ENCODE data around the gene RANBP17. TPM values are rescaled to one million over a fixed set of nuclear protein-coding genes. Genes with fewer than 3 reads are reported as not detected.
"Not testable (repeated sequence)": the region's sequence is repeated elsewhere in the genome, so short reads cannot be mapped to it uniquely, and the experiment has no call there.

RANBP17 gene
- polyA plus RNA-seq, 1 donor: 22.3 TPM

DNA sequence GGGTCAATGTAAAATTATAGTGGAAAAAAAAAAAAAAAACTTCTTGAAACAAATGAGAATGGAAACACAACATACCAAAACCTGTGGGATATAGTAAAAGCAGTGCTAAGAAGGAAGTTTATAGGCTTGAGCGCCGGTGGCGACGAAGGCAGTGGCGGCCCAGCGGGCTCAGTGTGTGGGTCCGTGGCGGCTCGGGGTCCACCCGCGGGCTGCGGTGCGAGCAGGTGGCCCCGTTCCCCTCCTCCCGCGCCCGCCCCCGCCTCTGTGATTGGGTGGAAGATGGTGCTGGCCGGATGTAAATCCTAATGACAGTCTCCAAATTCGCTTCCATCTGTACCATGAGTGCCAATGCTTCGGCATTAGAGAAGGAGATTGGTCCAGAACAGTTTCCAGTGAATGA lies 389.7 kb downstream of the RANBP17 start:
- DNase-seq: no peak

DNA sequence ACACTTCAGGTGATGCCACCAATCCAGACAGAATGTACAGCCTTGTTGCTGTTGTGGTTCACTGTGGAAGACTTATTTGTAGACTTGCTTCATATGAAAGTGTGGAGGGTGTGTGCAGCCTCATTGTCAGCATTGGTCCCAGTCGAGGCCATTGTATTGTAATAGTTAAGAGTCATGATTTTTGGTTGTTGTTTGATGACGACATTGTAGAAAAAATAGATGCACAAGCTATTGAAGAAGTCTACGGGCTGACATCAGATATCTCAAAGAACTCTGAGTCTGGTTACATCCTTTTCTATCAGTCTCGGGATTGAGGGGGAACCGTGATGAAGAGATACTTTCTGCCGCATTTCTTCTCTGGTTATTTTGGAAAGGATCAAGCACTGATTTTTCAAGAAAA lies 390.9 kb downstream of the RANBP17 start:
- DNase-seq: no peak

DNA sequence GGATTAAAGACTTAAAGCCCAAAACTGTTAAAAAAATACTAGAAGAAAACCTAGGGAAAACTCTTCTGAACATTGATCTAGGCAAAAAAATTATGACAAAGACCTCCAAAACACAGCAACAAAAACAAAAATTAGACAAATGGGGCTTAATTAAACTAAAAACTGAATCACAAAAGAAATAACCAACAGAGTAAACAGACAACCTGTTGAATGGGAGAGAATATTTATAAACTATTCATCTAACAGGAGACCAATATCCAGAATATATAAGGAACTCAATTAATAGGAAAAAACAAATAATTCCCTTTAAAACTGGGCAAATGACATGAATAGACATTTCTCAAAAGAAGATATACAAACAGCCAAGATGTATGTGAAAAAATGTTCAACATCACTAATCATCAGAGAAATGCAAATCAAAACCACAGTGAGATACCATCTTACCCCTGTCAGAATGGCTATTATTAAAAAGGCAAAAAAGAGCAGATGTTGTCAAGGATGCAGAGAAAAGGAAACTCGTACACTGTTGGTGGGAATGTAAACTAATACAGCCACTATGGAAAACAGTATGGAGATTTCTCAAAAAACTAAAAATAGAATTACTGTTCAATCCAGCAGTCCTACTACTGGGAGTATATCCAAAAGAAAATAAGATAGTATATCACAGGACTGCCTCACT lies 397.1 kb downstream of the RANBP17 start:
- DNase-seq: no peak

DNA sequence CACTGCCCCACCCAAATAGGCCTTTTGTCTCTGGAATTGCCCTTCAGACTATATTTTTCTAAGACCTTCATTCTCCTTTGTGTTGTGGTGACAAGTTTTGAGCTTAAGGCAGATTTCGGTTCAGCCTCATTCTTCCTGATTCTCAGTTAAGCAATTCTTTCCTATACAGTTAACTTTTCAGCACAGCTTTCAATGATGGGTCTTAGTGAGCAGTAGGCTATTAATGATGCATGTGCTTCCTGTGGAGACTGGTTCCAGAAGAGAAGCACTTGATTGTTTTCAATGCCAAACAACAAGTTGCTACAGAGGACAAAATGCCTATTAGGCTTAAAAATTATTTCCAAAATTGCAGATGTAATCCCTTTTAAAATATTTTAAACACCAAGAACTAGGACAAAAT lies 399.5 kb downstream of the RANBP17 start:
- no peak for DNase-seq

DNA sequence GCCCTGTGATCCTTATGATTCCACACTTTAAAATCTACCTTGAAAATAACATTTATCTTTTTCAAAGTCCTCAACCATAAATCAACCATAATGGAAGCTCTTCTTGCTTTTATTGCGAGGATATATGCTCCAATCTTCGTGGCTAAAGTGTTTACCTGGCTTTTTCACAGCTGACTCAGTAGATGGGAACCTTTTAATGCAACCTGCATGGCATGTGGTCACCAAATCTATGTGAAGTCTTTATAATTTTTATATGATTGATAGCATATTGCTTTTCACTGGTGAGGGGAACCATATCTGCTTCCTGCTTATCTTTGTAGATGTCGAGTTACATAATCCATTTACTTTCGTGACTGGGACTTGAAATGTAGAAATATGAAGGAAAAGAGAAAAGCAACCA lies 400.1 kb downstream of the RANBP17 start:
- no peak for DNase-seq

DNA sequence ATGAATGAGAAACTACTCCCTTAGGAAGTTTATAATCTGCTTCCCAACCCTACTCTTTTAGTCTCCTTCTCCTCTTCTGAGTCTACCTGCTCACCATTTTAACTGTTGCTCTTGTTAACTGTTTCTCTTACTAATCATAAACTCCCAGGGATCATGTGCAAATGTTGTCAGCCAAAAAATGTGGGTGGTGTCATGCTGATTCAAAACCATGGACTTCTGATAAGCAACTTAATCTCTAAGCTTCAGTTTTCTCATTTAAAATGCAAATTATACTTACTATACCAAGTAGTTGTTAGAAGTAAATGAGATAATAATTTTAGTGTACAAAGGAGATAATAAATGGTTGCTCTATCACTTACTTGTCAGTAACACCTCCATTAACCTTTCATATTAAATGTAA lies 401.4 kb downstream of the RANBP17 start:
- no peak for DNase-seq

DNA sequence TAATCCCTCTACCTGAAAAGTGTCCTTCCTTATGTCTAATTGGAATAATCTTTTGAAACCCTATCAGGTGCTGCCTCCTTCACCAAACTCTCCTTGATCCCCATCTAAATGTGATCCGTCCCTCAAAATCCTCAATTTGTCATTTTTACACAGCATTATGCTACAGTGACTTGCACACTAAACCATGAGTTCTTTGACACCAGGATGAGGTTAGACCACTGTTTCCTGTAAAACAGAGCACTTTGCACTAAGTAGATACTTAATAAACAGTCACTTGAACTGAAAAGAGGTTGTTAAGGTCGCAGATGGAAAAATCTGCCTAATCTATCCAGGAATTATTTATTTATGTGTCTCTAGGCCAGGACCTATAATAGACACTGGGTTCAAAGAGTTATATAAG lies 403.0 kb downstream of the RANBP17 start:
- DNase-seq: no peak

DNA sequence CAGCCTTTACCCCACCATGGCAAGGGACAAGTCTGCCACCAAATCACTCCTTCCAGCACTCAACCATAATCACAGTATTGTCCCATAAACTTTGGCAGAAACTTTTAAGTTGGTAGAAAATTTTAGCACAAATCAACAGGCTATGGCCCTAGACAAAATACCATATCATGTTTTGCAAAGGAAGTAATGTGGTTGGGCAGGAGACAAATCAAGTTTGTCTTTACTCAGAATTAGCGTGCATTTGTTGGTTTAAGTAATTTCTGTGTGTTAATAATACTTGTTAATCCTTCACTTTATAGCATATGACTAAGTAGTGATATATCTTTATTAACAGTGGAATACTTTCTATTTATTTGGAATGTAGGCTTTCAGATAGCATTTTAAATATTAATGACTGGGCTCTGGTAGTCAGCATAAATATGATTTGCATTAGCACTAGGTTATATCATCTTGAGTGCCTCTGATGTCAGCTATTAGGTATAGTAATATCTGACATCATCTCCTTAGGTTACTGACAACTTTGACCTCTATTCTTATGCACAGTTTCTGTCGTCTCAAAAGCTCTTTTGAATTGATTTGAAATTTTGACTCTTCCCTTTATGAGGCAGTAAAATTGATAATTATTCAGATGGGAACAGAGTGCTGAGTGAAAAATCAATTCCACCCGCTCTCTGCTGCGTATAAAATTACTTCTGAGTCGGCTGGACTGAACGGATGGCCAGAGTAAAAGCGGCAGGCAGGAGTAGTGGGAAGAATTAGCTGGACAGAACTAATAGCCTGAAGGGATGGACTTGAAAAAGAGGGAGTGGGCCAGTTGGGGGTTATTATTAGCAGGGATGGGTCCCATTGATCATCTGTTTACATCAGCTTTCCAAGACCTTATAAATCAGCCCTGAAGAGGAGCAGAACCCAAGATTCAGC lies 407.1 kb downstream of the RANBP17 start:
- no peak for DNase-seq

DNA sequence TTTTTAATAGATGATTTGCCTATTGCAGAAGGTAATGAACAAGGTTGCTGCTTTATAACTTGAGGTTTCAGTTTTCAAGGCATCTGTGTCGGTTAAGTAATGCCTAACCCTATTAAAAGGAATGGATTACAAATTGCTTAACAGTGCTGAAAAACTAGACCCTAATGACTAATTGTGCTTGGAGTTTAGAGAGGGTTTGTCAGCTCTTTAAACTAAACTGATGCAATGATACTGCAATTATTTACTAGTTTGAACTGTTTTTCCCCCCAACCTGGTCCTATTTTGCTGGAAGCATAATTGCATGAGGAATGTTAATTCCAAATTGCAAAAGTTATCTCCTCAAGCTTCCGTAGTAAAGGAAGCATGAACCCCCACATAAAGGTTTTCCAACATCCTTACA lies 407.9 kb downstream of the RANBP17 start:
- DNase-seq: no peak

DNA sequence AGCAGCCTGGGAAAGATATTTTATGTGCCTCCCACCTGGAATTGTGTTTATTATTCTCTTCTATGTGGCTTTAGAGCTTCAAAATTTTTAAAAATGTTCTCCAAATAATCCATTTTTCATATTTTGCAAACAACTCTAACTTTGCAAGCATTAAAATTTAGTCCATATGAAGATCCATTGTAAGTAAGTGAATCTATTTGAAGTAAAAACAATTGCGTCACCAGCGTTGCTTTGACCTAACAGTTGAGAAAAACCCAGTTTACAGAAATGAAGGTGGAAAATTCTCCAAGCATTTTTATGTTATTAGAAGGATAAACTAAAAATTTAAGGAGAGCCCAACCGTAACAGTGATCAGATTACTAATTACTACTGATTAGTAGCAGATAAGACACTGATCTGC lies 408.3 kb downstream of the RANBP17 start:
- no peak for DNase-seq

DNA sequence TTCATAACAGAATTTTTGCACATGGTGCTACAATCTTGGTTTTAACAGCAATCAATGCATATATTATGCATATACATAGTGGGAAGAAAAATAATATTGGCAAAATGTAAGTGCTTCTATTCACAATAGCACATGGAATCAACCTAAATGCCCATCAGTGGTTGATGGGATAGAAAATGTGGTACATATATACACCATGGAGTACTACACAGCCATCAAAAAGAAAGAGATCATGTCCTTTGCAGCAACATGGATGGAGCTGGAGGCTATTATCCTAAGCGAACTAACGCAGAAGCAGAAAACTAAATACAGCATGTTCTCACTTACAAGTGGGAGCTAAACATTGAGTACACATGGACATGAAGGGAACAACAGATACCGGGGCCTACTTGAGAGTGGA lies 410.0 kb downstream of the RANBP17 start:
- DNase-seq: no peak

DNA sequence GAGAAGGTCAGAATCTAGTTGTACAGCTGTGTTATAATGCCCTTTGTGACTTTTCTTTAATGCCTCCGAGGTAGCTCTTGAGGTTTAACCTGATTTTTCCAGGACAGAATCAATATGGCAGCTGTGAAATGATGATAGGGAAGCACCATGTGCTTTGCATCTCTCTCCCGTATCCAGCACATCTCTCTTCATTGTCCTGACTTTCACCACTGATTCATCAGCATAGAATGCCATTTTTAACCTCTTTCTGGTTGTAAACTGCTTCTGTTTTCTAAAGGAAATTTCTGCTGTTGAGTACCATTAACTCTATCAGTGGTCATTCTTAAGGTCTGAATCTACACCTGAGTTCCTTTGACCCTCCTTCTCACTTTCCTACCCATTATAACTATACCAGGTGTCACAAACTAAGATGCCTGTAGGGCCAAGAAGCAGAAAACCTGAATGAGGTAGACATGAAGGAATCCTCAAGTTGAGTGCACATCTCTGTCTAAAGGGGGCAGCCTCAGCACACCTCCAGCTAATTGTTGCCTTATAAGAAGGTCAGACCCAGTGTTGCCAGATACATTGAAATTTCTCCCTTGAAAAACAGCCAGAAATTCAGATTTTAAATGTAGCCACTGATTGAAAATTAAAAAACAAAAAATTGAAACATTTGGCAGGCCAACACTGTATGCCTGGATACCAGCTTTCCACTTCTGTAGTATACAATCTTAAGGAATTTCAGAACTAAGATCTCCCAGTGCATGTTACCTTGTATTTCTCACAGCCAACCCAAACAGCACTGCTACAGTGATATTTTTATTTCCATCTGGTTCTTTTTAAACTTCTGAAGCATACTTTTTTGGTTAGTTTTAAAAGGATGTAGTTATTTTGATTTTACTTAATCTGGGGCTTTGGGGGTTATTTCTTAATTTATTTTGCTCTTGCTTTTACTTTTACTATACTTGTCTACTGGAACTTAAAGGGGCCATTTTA lies 411.5 kb downstream of the RANBP17 start:
- no peak for DNase-seq

DNA sequence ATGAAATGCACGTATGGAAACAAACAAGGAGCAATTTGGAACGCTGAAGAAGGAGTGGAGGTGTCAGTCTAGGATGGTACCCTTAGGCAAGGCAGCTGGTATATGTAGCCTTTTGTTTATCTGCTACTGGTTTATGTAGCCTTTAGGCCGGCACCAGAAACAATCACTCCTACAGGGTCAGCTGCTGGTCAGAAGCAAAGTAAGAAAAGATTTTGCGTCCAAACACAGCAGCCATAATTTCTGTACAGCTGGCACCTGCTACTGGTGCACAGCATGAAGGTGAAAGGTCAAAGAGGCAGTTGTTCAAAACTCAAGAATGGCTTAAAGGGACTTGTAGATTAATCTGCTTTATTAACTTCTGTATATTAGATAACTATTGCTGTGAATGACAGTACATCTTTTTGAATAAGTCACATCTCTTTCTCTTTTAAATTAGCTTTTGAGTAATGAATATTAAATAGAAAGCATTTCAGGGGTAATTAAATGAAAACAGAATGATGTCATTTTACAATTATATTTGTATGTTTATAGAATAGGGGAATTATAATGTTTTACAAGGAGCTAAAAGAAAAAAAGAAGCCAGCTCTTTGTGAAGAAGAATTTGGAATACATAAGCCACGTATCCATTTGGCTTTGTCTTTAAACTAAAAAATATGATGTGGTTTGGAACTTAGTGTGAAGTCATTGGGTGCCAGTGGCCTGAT lies 414.2 kb downstream of the RANBP17 start:
- DNase-seq: no peak

DNA sequence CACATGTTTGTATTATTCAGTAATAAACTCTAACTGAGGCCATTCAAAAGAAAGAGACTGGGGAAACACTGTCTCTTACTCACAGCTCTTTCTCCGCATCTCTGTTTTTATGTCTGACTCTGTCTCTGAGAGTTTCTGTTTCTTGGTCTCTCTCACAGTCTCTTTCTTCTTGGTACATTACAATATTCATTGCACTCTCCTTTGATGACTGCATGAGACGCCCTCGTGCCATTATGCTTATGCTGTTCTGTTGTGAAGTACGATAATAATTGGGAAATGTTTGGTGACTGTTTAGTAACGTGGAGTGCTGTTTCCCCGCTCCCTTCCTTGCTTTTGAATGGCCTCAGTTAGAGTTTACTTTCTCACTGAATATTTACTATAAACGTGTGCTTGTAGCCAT lies 421.9 kb downstream of the RANBP17 start:
- no peak for DNase-seq

DNA sequence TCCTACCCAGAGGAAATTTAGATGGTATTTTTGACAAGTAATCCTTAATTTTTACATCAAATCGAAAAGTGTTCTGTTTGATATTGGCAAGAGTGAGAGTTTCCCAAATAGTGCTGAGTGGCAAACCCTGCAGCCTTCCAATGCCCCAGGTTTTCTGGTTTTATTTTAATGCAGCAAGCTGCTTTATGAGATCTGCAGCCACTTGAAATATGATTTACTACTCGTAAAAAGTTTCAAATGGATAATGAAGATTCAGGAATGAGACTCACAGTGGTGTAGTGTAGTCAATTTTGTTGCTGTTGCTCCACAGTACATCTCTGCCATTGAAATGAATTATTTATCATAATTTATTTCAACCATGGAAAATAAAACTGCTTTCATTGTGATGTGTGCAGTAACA lies 423.6 kb downstream of the RANBP17 start:
- no peak for DNase-seq

DNA sequence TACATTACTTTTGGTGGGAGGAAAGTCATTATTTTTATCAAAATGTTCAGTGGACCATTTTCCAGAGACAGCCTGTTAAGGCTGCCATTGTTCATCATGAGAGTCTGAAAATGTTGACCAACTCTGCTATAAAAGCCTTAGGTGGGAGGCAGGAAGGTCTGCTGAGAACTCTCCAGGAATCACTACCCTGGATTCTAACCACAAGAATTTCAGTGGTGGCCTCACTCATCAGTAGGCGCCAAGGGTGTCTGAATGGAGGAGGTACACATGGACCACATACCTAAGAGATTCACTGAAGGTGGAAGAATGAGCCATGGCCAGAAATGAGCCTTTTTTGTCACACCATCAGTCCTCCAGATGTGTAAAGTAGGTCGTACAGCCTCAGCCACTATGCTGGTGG lies 426.2 kb downstream of the RANBP17 start:
- DNase-seq: no peak

DNA sequence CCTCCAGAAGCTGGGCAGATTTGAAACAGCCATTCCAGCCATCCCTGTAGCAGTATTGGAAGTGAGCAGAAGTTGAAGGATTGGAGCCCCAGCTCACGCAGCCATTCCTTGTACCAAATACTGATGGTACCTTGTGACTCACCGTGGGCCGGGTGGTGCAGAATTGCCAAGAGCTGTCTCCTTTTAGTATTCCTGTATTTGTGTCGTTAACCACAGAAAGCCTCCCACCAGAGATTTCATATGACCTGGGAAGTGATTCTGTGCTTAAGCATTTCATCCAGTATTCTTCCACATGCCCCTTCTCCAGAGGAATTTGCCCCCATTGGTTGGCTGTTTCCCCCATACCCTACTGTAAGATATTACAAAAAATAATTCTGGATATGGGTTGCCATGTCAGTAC lies 429.6 kb downstream of the RANBP17 start:
- no peak for DNase-seq

DNA sequence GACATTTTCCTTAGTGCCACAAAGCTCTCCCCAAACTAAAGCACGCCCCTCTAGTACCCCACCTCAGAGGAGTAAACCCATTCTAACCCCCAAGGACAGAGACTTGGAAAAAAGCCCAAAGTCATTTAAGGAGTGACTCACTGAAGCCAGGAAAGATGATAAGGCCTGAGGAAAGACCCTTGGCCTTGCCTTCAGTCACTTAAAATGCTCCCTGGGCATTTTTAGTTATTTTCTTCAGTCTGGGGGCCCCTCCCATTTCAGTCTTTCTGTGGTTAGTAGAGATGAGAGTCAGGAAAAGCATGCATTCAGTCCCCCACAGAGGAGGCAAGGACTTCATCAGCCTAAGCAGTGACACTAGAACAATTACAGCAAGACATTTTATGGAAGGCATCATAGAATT lies 433.5 kb downstream of the RANBP17 start:
- DNase-seq: no peak

DNA sequence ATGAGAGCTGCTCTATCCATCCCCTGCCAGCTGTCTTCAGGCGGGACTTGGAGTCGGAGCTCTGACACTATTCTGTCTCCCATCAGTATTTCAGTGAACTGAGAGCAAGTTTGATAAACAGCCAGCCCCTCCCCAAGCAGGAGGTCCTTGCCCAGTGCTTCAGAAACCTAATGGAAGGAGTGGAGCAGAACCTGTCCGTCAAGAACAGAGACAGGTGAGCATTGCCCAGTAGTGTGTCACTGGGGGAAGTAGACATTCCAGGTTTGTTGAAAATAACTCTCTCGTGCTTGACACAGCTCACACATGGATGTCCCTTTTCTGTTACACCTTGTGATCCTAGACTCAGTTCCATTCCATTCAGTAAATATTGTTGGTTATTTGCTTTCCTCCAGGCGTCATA lies 434.0 kb downstream of the RANBP17 start:
- DNase-seq: no peak

DNA sequence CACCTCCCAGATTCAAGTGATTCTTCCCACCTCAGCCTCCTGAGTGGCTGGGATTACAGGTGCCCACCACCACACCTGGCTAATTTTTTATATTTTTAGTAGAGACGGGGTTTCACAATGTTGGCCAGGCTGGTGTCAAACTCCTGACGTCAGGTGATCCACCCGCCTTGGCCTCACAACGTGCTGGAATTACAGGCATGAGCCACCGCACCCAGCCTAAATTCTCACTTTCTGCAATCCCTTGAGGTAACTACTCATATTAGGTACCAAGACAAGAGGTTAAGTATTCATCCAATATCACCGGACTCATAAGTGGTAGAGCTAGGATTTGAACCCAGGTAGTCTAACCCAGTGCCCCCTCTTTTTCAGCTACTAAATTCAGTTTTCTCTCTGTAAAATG lies 436.1 kb downstream of the RANBP17 start:
- DNase-seq: not testable (repeated sequence)

DNA sequence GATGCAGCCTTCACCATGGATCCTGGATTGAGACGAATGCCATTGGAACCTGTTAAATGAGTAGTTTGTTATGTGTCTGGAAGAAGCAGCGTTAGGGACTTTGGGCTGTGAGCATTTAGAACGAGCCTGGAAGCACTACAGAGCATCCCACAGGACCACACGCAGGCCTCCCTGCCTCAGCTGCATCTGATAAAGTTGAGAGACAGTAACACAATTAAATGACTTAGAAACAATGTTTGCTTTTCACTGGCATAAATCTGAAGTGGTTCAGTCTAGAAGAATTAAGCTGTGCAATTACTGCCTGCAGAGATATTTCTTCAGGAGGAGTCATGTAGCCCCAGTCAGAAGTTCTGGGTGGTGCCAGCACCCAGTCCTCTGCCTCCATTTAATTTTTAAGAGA lies 437.4 kb downstream of the RANBP17 start:
- DNase-seq: no peak

DNA sequence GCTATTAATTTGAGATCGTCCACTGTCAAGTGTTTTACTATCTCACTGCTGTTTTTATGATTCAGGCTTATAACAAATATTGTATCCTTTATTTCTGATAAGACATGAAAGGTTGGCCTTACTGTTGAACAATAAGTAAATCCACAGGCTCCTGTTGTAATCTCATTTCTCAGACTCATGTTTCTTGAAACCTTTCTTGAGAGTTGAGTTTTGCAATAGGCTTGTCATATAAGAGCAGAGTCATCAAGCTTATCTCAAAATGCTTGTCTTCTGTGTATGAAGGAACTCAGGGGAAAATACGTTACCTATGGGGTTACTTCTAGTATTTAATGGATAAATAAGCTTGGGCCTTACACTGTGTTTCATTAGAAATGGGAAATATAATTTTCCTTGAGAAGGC lies 438.0 kb downstream of the RANBP17 start:
- no peak for DNase-seq
